Measurements from ENCODE around the gene ATM.

DNA sequence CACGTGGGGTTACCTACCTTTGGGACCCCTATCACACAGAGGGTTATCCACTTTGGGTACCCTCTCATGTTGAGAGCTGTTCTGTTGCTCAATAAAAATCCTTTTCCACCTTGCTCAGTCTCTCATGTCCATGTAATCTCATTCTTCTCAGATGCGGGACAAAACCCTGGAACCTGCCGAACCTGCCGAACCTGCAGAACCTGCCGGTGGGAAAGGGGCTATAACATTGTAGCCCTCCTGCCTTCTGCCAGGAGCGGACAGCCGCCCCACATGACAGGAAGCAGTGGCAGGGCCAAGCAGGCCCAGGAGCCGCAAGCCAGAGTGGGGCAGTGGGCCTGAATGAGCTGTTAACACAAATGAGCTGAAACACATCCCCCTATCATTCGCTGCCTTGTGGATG is 18.5 kb upstream of the ATM start:
- TF ChIP-seq, protein P1, sequence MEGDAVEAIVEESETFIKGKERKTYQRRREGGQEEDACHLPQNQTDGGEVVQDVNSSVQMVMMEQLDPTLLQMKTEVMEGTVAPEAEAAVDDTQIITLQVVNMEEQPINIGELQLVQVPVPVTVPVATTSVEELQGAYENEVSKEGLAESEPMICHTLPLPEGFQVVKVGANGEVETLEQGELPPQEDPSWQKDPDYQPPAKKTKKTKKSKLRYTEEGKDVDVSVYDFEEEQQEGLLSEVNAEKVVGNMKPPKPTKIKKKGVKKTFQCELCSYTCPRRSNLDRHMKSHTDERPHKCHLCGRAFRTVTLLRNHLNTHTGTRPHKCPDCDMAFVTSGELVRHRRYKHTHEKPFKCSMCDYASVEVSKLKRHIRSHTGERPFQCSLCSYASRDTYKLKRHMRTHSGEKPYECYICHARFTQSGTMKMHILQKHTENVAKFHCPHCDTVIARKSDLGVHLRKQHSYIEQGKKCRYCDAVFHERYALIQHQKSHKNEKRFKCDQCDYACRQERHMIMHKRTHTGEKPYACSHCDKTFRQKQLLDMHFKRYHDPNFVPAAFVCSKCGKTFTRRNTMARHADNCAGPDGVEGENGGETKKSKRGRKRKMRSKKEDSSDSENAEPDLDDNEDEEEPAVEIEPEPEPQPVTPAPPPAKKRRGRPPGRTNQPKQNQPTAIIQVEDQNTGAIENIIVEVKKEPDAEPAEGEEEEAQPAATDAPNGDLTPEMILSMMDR (IDR thresholded peaks at IDR 0.05; ENCODE audit: insufficient read depth, low read depth, low read length): no peak
- TF ChIP-seq EZH2 (IDR thresholded peaks at IDR 0.05; ENCODE audit: insufficient read depth, low read length): no peak
